HG03135 (cell line): ENCODE data around the gene MAST4.

Experiments used
- ATAC-seq: cut with Tn5 transposase; IDR thresholded peaks from one replicate; pipeline ENCODE4 v1.9.1; 2021; ENCODE audit warnings: mild to moderate bottlenecking, moderate library complexity; ENCODE audit not compliant: unreplicated experiment

The MAST4 gene

GRCh38 chr5:66644111-66644510 lies 47.9 kb downstream of the MAST4 start:
- ATAC-seq, result no peak

- no peak for ATAC-seq
These were observed 48.8 kb downstream of the MAST4 start for GRCh38 chr5:66645039-66645438.

DNA sequence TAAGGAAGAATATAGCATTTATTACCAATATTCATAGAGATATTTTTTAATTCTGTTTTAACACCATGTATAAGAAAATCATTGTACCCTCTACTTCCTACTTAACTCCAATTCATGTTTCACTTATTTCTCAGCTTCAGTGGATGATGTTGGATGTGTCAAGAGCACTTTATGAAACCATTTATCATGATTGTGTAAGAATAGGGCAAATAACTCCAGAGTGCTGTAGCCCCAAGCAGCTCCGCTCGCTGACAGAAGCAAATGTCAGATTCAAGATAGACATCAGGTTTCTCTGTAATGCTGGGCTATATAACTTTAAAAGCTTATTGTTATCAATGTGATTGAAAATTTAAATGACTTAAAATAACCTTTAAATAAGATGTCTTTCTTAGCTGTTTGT lies 50.4 kb downstream of the MAST4 start:
- ATAC-seq, result no peak

GRCh38 chr5:66647146-66647856 lies 51.1 kb downstream of the MAST4 start:
- no peak for ATAC-seq

GRCh38 chr5:66652818-66653217 lies 56.6 kb downstream of the MAST4 start:
- ATAC-seq, result no peak

GRCh38 chr5:66653325-66653724 lies 57.1 kb downstream of the MAST4 start:
- no peak for ATAC-seq

DNA sequence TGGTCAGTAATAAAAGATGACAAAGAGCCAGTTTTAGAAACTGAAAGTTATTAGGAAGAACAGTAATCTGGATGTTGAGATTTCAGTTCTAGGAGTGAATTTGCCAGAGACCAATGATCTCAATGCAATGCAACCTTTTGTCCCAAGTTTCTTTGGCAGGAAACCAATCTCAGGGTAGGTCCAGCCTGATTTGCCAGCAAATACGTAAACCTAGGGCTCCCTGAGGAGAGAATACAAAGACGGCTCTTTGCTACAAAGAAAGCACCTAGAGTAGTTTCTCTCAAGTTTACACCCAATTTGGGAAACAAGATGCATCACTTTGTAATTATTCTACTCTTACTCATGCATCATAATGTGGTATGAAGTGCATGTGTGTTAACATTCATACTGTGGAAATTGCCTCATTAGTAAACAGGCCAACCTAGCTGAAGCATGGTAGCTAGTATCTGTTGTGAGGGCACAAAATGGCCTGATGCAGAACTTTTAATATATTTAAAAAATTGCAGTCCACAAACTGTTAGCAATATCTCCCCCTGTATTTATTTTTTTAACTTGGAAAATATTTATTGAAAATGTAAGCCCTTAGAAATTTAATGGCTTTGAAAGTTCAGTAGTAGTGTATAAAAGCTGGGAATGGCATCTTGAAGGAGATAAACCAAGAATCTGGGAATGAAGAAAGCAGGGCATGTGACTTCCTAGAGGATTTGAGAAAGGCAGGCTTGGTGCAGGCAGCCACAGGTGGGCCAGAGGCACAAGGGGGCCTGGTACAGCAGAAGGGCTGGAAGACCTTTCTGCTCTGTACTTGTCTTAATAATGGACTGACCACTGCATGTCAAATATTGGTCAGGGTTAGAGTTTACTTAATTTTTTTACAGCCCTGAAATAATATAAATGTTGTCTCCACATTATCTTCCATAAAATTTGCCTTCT lies 59.5 kb downstream of the MAST4 start:
- ATAC-seq, result no peak

GRCh38 chr5:66658516-66658915 lies 62.3 kb downstream of the MAST4 start:
- ATAC-seq, result no peak

DNA sequence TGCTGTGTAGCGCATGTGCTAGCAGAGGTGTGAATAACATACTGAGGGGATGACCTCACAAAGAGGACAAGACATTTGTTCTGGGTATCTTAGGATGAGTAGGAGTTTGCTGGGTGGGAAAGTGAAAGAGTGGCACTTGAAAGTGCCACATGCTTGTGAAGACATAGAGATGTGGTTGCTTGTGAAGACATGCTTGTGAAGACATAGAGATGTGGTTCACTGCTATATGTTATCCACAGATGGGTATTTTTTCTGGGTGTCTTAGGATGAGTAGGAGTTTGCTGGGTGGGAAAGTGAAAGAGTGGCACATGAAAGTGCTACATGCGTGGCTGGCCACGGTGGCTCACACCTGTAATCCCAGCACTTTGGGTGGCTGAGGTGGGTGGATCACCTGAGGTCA lies 63.6 kb downstream of the MAST4 start:
- ATAC-seq, result no peak

GRCh38 chr5:66660396-66660795 lies 64.2 kb downstream of the MAST4 start:
- ATAC-seq, result no peak

GRCh38 chr5:66661149-66661548 lies 65.0 kb downstream of the MAST4 start:
- no peak for ATAC-seq

GRCh38 chr5:66666778-66667177 lies 70.6 kb downstream of the MAST4 start:
- ATAC-seq, result no peak

DNA sequence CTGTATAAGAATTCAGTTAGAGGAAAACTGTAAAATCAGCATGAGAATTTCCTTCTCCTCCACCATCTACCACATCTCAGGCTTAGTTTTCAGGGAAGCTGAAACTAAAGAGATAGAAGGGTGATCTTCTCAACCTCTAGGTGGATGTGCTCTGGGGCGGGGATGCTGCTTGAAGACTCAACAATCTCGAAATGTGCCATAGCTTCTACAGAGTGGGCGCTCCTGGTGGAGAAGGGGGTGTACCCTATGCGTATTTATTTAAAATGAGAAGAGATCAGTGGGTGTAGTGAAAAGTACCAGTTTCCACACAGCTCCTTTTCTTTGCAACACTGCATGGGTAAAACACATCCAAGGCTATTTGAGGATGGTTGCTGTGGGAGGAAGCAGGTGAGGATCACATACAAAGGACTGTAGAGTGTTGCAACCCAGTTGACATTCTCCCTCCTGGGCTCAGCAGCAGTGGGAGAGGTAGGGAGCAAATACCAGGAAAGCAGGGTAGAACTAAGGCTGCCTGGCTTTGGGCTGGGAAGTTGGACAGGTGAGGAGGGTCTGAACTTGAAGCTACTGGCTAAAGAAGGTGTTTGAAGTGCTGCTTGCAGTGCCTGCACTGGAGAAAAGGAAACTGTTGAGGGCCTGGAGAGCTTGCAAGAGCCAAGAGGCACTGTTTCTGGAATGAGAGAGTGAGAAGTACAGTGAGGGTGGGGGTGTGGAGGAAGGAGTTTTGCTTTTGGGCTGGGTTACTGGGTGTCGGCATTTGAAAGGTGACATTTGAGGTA lies 73.1 kb downstream of the MAST4 start:
- no peak for ATAC-seq

DNA sequence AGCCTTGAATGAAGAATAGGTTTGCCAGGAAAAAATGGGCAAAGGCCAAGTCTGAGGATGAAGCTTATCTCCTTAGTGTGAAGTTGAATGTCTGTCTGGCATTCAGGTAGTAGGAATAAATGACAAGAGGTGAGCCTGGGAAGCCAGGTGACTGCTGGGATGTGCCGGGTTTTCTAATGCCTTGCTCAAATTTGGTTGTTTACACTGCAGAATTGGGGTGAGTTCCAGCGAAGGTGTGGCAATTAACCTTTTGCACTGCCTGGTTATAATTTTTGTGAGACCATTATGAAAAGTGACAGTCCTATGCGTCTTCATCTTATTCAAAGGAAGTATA lies 73.6 kb downstream of the MAST4 start:
- no peak for ATAC-seq

DNA sequence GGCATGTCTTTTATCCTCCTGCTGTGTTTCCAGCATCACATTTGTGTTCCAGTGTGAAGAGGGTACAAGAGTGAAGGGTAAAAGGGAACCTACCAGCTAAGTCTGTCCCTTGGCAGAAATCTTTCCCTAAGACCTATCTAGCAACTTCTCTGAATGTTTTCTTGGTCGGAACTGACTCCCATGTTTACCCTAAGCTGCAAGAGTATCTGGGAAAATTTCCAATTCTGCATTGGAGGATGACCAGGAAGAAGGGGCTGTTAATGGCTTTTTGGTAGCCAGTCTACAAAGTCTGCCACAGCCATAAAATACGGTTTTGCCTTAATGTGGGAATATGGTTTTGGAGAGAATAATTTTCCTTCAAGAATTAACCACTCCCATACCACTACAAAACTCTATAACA lies 75.1 kb downstream of the MAST4 start:
- ATAC-seq, result no peak

DNA sequence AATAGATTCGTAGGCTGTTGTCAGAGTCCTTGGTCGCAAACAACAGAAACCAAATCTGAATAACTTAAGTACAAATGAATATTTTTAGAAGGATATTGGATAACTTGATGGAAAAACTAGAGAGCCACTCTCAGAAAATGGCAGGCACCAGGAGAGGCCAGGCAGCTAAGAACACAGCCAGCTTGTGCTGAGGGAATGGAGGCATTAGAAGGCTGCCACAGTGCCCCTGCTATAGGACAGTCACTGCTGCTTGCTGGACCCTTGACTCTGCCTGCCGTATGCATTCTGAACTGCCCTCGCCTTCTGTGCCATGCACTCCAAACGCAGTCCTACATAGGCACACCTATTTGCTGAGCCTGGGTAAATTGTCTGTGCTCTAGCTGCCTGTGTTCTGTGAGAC lies 78.6 kb downstream of the MAST4 start:
- ATAC-seq, result no peak

GRCh38 chr5:66675406-66675805 lies 79.2 kb downstream of the MAST4 start:
- ATAC-seq, result no peak

GRCh38 chr5:66680221-66680620 lies 84.0 kb downstream of the MAST4 start:
- ATAC-seq, result no peak

DNA sequence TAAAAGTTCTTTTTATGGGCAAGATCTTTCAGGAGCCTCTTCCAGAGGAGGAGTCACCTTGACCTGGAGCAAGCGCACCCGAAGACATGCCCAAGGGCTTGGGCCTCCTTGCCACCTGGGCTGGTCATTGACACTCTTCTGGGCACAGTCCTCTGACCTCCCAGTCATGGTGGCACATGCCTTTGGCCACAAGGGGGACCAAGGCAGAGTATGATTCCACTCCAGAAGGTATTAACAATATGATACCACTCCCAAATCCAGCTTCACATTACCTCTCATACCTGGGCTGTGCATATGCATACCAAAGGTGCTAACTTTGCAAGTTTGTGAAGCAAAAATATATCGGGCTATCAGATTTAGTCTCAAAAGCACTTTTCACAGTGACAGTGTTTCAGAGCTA lies 84.6 kb downstream of the MAST4 start:
- ATAC-seq, result no peak

DNA sequence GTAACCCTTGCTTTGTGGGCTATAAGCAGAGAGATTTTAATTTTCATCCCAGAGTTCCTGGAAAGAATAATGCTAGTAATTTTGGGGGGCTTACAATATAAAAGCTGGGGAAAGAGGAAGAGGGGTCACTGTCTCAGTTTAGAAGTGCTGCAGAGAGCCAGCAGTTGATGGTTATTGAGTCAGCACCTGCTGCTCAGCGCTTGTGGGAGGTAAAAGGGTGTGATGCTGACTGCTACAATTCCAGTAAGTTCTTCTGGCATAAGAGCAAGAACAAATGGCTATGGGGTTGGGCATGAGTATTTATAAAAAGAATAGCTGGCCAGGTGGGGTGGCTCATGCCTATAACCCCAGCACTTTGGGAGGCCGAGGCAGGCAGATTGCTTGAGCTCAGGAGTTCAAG lies 88.5 kb downstream of the MAST4 start:
- no peak for ATAC-seq

- no peak for ATAC-seq
These were observed 93.5 kb downstream of the MAST4 start for GRCh38 chr5:66689522-66690220.
